CD14-positive monocyte (primary cell): Measurements from ENCODE around the gene PHLDB2. TPM values are rescaled to one million over a fixed set of nuclear protein-coding genes. Genes with fewer than 3 reads are reported as not detected.

Experiments
- DNase-seq, 3 donors: peaks; one replicate each; pipeline ENCODE4 v3.0.0-alpha.2; 2011 to 2022
- H2AFZ ChIP-seq: 2 replicates; pipeline ENCODE4 v1.6.0; 2012; ENCODE audit warnings: mild to moderate bottlenecking, low read depth, low read length, inconsistent platforms; ENCODE audit not compliant: insufficient read depth, poor library complexity, severe bottlenecking
- H3K27ac ChIP-seq, 2 donors: 1 replicate in 1 of 2; 2 replicates in 1 of 2; pipeline ENCODE4 v1.5.1; 2012 to 2013; ENCODE audit warnings: low read length in 2 of 2, control low read depth in 1 of 2, inconsistent platforms in 1 of 2, low read depth in 1 of 2, mild to moderate bottlenecking in 1 of 2
- H3K27me3 ChIP-seq, 2 donors: one replicate each; pipeline versions ENCODE4 v1.6.0 to v1.6.1; 2011 to 2013; ENCODE audit warnings: low read length in 2 of 2; ENCODE audit not compliant: control insufficient read depth in 2 of 2, insufficient read depth in 2 of 2
- H3K36me3 ChIP-seq, 2 donors: replicated peaks in 1 of 2; 1 replicate in 1 of 2; 2 replicates in 1 of 2; pipeline versions ENCODE4 v1.5.1 to v1.6.1; 2012 to 2013; ENCODE audit warnings: low read length in 2 of 2, control low read depth in 1 of 2, inconsistent platforms in 1 of 2, mild to moderate bottlenecking in 1 of 2; ENCODE audit not compliant: insufficient read depth in 2 of 2, control insufficient read depth in 1 of 2
- H3K4me1 ChIP-seq, 2 donors: 1 replicate in 1 of 2; 2 replicates in 1 of 2; pipeline versions ENCODE4 v1.5.1 to v1.6.1; 2012 to 2013; ENCODE audit warnings: low read length in 2 of 2, control low read depth in 1 of 2, inconsistent platforms in 1 of 2, mild to moderate bottlenecking in 1 of 2, moderate library complexity in 1 of 2; ENCODE audit not compliant: insufficient read depth in 2 of 2, control insufficient read depth in 1 of 2
- H3K4me2 ChIP-seq: replicated peaks from 2 replicates; pipeline ENCODE3; 2012; ENCODE audit warnings: low read length, moderate library complexity, mild to moderate bottlenecking; ENCODE audit not compliant: poor library complexity, severe bottlenecking; ENCODE audit errors: extremely low read depth
- H3K4me3 ChIP-seq, 3 experiments: fragments of 200-600 bp in 1 of 3; sonication (generic) in 1 of 3; replicated peaks in 1 of 3; 1 replicate in 2 of 3; 2 replicates in 1 of 3; pipeline ENCODE4 v1.5.1; 2011 to 2013; ENCODE audit warnings: low read length in 3 of 3, mild to moderate bottlenecking in 3 of 3, control low read depth in 2 of 3, low read depth in 2 of 3, inconsistent platforms in 1 of 3, moderate library complexity in 1 of 3
- H3K79me2 ChIP-seq: 2 replicates; pipeline ENCODE4 v1.6.0; 2012; ENCODE audit warnings: mild to moderate bottlenecking, control low read depth, inconsistent platforms, low read length, moderate library complexity; ENCODE audit not compliant: insufficient read depth
- H3K9ac ChIP-seq: 2 replicates; pipeline ENCODE4 v1.6.0; 2017; ENCODE audit warnings: low read length, mild to moderate bottlenecking; ENCODE audit not compliant: insufficient read depth, poor library complexity, severe bottlenecking
- H3K9me3 ChIP-seq, 2 donors: replicated peaks in 1 of 2; 1 replicate in 1 of 2; 2 replicates in 1 of 2; pipeline versions ENCODE4 v1.5.1 to v1.6.1; 2012 to 2013; ENCODE audit warnings: low read length in 2 of 2, control low read depth in 1 of 2; ENCODE audit not compliant: control insufficient read depth in 1 of 2, insufficient read depth in 1 of 2
- H4K20me1 ChIP-seq: 2 replicates; pipeline ENCODE4 v1.6.0; 2012; ENCODE audit warnings: mild to moderate bottlenecking, low read length, control low read depth, moderate library complexity; ENCODE audit not compliant: insufficient read depth
- H3K27ac Mint-ChIP-seq, 7 donors: one replicate each; pipeline ENCODE4 v1.8.0; 2020; ENCODE audit warnings: mild to moderate bottlenecking in 7 of 7, mixed read lengths in 7 of 7, moderate library complexity in 6 of 7, inconsistent platforms in 2 of 7
- H3K27me3 Mint-ChIP-seq, 3 donors: one replicate each; pipeline ENCODE4 v1.8.0; 2021 to 2022; ENCODE audit warnings: low read depth in 3 of 3, mild to moderate bottlenecking in 3 of 3, mixed read lengths in 3 of 3, moderate library complexity in 3 of 3, inconsistent platforms in 1 of 3
- H3K36me3 Mint-ChIP-seq, 2 donors: one replicate each; pipeline ENCODE4 v1.8.0; 2020; ENCODE audit warnings: mixed read lengths in 2 of 2, inconsistent platforms in 1 of 2, mild to moderate bottlenecking in 1 of 2
- H3K4me1 Mint-ChIP-seq: one replicate; pipeline ENCODE4 v1.8.0; 2020; ENCODE audit warnings: mild to moderate bottlenecking, mixed read lengths
- H3K4me3 Mint-ChIP-seq, 2 donors: one replicate each; pipeline ENCODE4 v1.8.0; 2020; ENCODE audit warnings: mild to moderate bottlenecking in 2 of 2, mixed read lengths in 2 of 2, moderate library complexity in 1 of 2
- H3K9me3 Mint-ChIP-seq, 7 donors: one replicate each; pipeline ENCODE4 v1.8.0; 2020 to 2022; ENCODE audit warnings: mixed read lengths in 7 of 7, mild to moderate bottlenecking in 6 of 7, moderate library complexity in 6 of 7, inconsistent platforms in 2 of 7
- CTCF ChIP-seq: fragments of 200-600 bp; IDR thresholded peaks from one replicate; pipeline ENCODE4 v1.8.0; 2022; ENCODE audit warnings: antibody characterized with exemption, mild to moderate bottlenecking
- WGBS: methylation state at CpG from one replicate; pipeline ENCODE4 v1.1.5; 2013; ENCODE audit warnings: missing lambda C conversion rate; ENCODE audit not compliant: insufficient coverage; 5-methylcytosine and 5-hydroxymethylcytosine counted together
- intact Hi-C, 2 donors: fragments of 100-400 bp; cut with micrococcal nuclease; formaldehyde crosslinking; loops; one replicate each; pipeline versions ENCODE4 v1.15.0 to v1.15.1; 2023
- polyA plus RNA-seq, 3 donors: library from polyadenylated mRNA; depleted of rRNA in 1 of 3; unstranded in 2 of 3; stranded (reverse) in 1 of 3; fragments of 300-500 nt in 2 of 3; fragments of >200 nt in 1 of 3; fragmentation: Illumina TruSeq in 2 of 3; gene quantifications; 1 replicate in 2 of 3; 2 replicates in 1 of 3; pipeline ENCODE4 v1.2.3, GENCODE V29; 2012 to 2021

Gene PHLDB2
- polyA plus RNA-seq, 3 donors = 0.08 TPM; not detected in 2

GRCh38 chr3:111846039-111846438 is 13.0 kb upstream of the PHLDB2 start:
- H3K4me1 ChIP-seq = no peaks in the 10 kb centered on the region
- H3K4me2 ChIP-seq = no peak overlapping the region

GRCh38 chr3:111846717-111847116 is 12.3 kb upstream of the PHLDB2 start:
- no peaks in the 10 kb centered on the region for H3K9me3 ChIP-seq
- Mint-ChIP-seq H3K27me3 (peaks cover 2 to 7% (median 5%) of the 10 kb centered on the region in 3 donors), H3K4me3 (no peak overlapping the region), H3K36me3 (no peaks in the 10 kb centered on the region), H3K27ac (no peak overlapping the region), H3K9me3 (peaks cover 0 to 3% (median 0%) of the 10 kb centered on the region in 7 donors), H3K4me1 (peaks cover 6% of the 10 kb centered on the region)
- H3K27me3 ChIP-seq = no peaks in the 10 kb centered on the region
- no peaks in the 10 kb centered on the region for H3K36me3 ChIP-seq
- intact Hi-C loops = no loop called here
- H3K9ac ChIP-seq = no peak overlapping the region
- H3K4me3 ChIP-seq = no peak overlapping the region
- TF ChIP-seq CTCF = no peak
- H4K20me1 ChIP-seq = no peaks in the 10 kb centered on the region
- no peaks in the 10 kb centered on the region for H3K79me2 ChIP-seq
- H3K4me1 ChIP-seq = no peaks in the 10 kb centered on the region
- H3K4me2 ChIP-seq = no peak overlapping the region
- H2AFZ ChIP-seq = no peak overlapping the region
- no CpG with 5 or more reads among the region's 2 CpGs for WGBS
- H3K27ac ChIP-seq = no peak overlapping the region
- DNase-seq = no peak

More at GRCh38 chr3:111846039-111846438, 13.0 kb upstream of the PHLDB2 start:
- H4K20me1 ChIP-seq = no peaks in the 10 kb centered on the region
- H3K9me3 ChIP-seq = no peaks in the 10 kb centered on the region
- no CpG with 5 or more reads among the region's 1 CpG for WGBS
- intact Hi-C loops = no loop called here
- peaks cover 0 to 3% (median 0%) of the 10 kb centered on the region in 7 donors for H3K9me3 Mint-ChIP-seq
- H3K36me3 Mint-ChIP-seq = no peaks in the 10 kb centered on the region
- H3K27me3 ChIP-seq = no peaks in the 10 kb centered on the region
- H3K4me3 ChIP-seq = no peak overlapping the region
- H3K4me3 Mint-ChIP-seq = no peak overlapping the region
- H3K79me2 ChIP-seq = no peaks in the 10 kb centered on the region
- no peak overlapping the region for H3K9ac ChIP-seq
- H3K27ac Mint-ChIP-seq = no peak overlapping the region
- no peak for TF ChIP-seq CTCF
- DNase-seq = no peak
- no peak overlapping the region for H3K27ac ChIP-seq
- no peaks in the 10 kb centered on the region for H3K36me3 ChIP-seq
- no peaks in the 10 kb centered on the region for H3K4me1 Mint-ChIP-seq
- peaks cover 2 to 3% (median 3%) of the 10 kb centered on the region in 3 donors for H3K27me3 Mint-ChIP-seq
- H2AFZ ChIP-seq = no peak overlapping the region
